ENCODE results near the gene SGPP1. TPM values are rescaled to one million over a fixed set of nuclear protein-coding genes. Genes with fewer than 3 reads are reported as not detected.

Gene SGPP1
- total and polyA plus RNA-seq, 2 of the 4 experiments (the other 2 are of a cell fraction), result 8.6 to 11.1 TPM

DNA sequence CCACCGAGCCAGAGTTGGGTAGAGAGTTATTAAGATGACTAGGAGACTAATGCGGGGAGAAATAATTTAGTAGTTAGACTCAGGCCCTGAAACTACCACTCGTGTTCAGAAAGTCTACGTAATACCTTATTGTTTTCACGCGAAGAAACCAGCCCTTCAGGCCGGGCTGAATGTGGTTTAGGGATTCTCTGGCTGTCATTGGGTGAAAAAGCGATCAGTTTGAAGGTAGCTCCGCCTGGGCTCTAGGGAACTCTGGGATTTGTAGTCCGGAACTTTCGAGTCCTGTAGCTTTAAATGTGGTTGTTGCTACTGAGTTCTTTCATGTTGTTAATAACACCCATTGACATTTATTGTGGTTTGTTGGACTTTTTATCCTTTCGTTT lies 85.6 kb downstream of the SGPP1 start:
- Histone ChIP-seq H4K5ac (ENCODE audit: low read depth, low read length) (peak overlapping the region; percentile 84), H3K4me2 (ENCODE audit: low read depth, low read length) (peak overlapping the region; percentile 89), H2BK15ac (ENCODE audit: low read depth, low read length) (peak overlapping the region; percentile 40; the same call in 1 of the 3 replicates), H2BK20ac (ENCODE audit: low read depth, low read length) (no peak overlapping the region), H3K9ac (ENCODE audit: low read depth, low read length) (peak overlapping the region; percentile 78), H3K4ac (ENCODE audit: low read depth, low read length) (peak overlapping the region; percentile 78), H3K27ac (ENCODE audit: insufficient read depth, low read length) (peak overlapping the region; percentile 68), H3K9me3 (ENCODE audit: control insufficient read depth, insufficient read depth, low read length) (no peaks in the 10 kb centered on the region), H3K56ac (ENCODE audit: extremely low read depth, insufficient read depth, low read length) (peak overlapping the region; percentile 93), H2AFZ (replicated peaks; ENCODE audit: low read length, poor library complexity) (peak overlapping the region; percentile 96), H3K79me1 (ENCODE audit: low read depth in 1 of 2, low read length in 2 of 2) (peaks cover 7 to 22% of the 10 kb centered on the region in 2 experiments; a peak in 2 of 4 replicates), H4K8ac (ENCODE audit: low read depth in 2 of 2, low read length in 2 of 2) (peak overlapping the region; percentile 62 to 93), H3K9me1 (ENCODE audit: insufficient read depth, low read length) (peaks cover 5% of the 10 kb centered on the region; the same call in 1 of the 2 replicates), H3K4me1 (ENCODE audit: control insufficient read depth, insufficient read depth, low read length) (no peaks in the 10 kb centered on the region), H2AK5ac (ENCODE audit: low read depth, low read length) (no peak overlapping the region), H3K23ac (ENCODE audit: low read depth, low read length) (peak overlapping the region; percentile 90), H2BK120ac (ENCODE audit: low read depth, low read length) (peak overlapping the region; percentile 66; the same call in 1 of the 2 replicates), H3K14ac (replicated peaks; ENCODE audit: low read depth, low read length) (peak overlapping the region; percentile 95), H3K4me3 (ENCODE audit: insufficient read depth, low read depth, low read length) (peak overlapping the region; percentile 59), H3K27me3 (ENCODE audit: control insufficient read depth, insufficient read depth, low read length) (no peaks in the 10 kb centered on the region), H2AK9ac (replicated peaks; ENCODE audit: low read depth, low read length, poor library complexity) (peak overlapping the region; percentile 69), H4K91ac (ENCODE audit: insufficient read depth, low read depth, low read length) (peak overlapping the region; percentile 69), H2BK5ac (ENCODE audit: low read depth, low read length, poor library complexity, severe bottlenecking) (peak overlapping the region; percentile 94), H3K18ac (ENCODE audit: low read depth, low read length) (peak overlapping the region; percentile 67), H4K20me1 (ENCODE audit: insufficient read depth, low read length) (peaks cover 3% of the 10 kb centered on the region; the same call in 1 of the 2 replicates), H3K36me3 (ENCODE audit: control insufficient read depth, insufficient read depth, low read length) (no peaks in the 10 kb centered on the region)
- no peak for TF ChIP-seq RAD21 (IDR thresholded peaks at IDR 0.05; ENCODE audit: low read length)
- peak; percentile 5; the same call in 1 of the 2 replicates for TF ChIP-seq MXI1 (IDR thresholded peaks at IDR 0.05; ENCODE audit: borderline replicate concordance, low read depth, low read length)
- peak; percentile 96 for DNase-seq
- BruUV-seq (replicated peaks), result no TSS peak
- in situ Hi-C loops (cut with MboI; ENCODE audit: low sequenced_read_pairs) (no loop called here), dilution Hi-C loops (cut with HindIII; ENCODE audit: low sequenced_read_pairs, unreplicated experiment) (no loop called here), intact Hi-C loops (cut with micrococcal nuclease) (no loop called here)
- POLR2A ChIA-PET (ENCODE audit: unreplicated experiment), result interaction anchor here (0.5 to 0.7 kb wide), 4 partner anchors 11 to 323 kb away, joined by 3 to 9 read pairs (median 3); no protein-coding TSS in a partner anchor
- 0% methylated on average over 2 of the region's 12 CpGs; no CpG with 5 or more reads in 1 of the 2 experiments for WGBS, 2 experiments (ENCODE audit: extremely low coverage in 2 of 2, insufficient read length in 1 of 2)
- peak; percentile 80 for ATAC-seq (ENCODE audit: low read depth)
- CTCF ChIA-PET, result interaction anchor here (1.1 to 1.7 kb wide), 4 partner anchors 90 to 661 kb away, joined by 3 to 5 read pairs (median 4); no protein-coding TSS in a partner anchor
